Measurements from ENCODE around the gene ETV3.

DNA sequence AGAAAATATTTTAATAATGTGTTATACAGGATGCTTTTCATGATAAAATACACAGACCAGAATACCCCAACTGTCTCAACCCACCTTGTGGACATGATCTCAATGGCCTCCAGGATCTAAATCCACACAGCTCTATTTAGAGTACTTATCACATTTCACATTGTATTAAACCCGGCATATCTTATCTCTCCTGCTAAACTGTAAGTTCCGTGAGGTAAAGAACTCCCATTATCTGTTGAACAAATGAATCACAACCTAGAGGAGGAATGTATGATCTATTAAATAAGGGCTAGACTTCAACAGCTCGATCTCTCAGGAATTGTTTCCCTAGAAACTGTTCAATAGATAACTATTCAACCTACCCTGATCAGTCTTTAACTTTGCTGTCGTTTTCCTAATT, 6.9 kb downstream of the ETV3 start:
- TF ChIP-seq EZH2phosphoT487 (IDR thresholded peaks at IDR 0.05; ENCODE audit: insufficient read depth, low read depth): no peak
- TF ChIP-seq EZH2 (IDR thresholded peaks at IDR 0.05; ENCODE audit: insufficient read depth, poor library complexity, severe bottlenecking): no peak

All from GM23248 (cell line).